ENCODE data around the gene TMEM120B. TPM values are rescaled to one million over a fixed set of nuclear protein-coding genes. Genes with fewer than 3 reads are reported as not detected.

Gene TMEM120B
- total and polyA plus RNA-seq, 2 of the 13 experiments (the other 11 are each of a cell fraction or from before 2014, with no cell fraction given) = 7.1 to 12.9 TPM

DNA sequence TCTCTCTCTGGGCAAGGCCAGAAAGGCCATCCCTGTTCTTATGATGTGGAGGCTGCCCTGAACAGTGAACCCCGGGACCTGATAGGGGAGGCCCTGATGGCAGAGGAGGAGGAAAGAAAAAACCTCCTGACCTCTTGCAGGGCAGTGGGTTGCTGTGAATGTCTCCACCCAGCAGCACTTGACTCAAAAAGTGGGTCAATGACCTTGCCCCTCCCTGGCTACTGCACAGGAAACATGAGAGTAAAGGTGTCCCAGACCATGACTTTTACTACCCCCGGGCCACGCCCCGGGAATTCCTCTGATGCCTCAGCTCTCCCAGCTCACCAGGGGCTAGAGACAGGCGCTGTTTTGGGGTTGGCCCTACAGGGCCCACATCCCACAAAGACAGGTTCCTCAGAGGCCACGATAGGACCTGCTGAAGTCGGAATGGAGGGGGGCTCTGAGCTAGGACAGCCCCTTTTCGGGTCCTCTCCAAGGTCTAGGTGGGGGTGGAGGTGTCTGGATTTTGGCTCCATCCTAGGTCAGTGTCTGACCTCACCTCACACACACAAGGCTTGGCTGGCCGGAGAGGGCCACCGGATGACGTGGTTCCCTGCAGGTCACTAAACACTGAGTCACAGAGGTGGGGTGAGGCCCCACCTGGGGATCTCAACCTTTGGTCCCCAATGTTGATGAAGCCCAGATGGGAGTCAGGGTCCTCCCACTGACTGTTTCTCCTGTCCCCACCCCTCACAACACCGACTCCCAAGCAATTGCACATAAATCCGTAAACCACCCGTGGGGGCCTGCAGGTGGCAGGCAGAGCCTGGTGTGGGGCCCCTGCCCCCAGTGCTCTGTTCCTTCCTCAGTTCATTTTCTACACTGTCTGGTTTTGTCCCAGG is 79.4 kb downstream of the TMEM120B start (continued):
- no peak for TF ChIP-seq TSC22D2 (CRISPR knock-in tag; IDR thresholded peaks at IDR 0.05; ENCODE audit: borderline replicate concordance)
- no peak for TF ChIP-seq FOXJ3 (CRISPR knock-in tag; IDR thresholded peaks at IDR 0.05; ENCODE audit: borderline replicate concordance)
- no peak for TF ChIP-seq MTA1 (CRISPR knock-in tag; IDR thresholded peaks at IDR 0.05; ENCODE audit: borderline replicate concordance)
- TF ChIP-seq ZMYM2 (CRISPR knock-in tag; IDR thresholded peaks at IDR 0.05) = no peak; the same call in 1 of the 2 replicates
- no peak for TF ChIP-seq MIER3 (CRISPR knock-in tag; IDR thresholded peaks at IDR 0.05; ENCODE audit: borderline replicate concordance)
- TF ChIP-seq BRD4 (CRISPR knock-in tag; IDR thresholded peaks at IDR 0.05) = no peak
- TF ChIP-seq HES4 (CRISPR knock-in tag; IDR thresholded peaks at IDR 0.05; ENCODE audit: borderline replicate concordance) = no peak
- no peak for TF ChIP-seq TCF7 (IDR thresholded peaks at IDR 0.05; ENCODE audit: low read depth)
- TF ChIP-seq ZNF629 (CRISPR knock-in tag; conservative IDR thresholded peaks at IDR 0.05) = no peak
- TF ChIP-seq FOXA1 (IDR thresholded peaks at IDR 0.05) = no peak
- TF ChIP-seq FOXA1 (CRISPR knock-in tag; IDR thresholded peaks at IDR 0.05) = no peak
- TF ChIP-seq ZNF256 (CRISPR knock-in tag; conservative IDR thresholded peaks at IDR 0.05) = no peak
- TF ChIP-seq ZNF10 (CRISPR knock-in tag; IDR thresholded peaks at IDR 0.05; ENCODE audit: borderline replicate concordance, low read depth) = no peak
- TF ChIP-seq ZNF232 (CRISPR knock-in tag; IDR thresholded peaks at IDR 0.05; ENCODE audit: borderline replicate concordance) = peak; percentile 14; the same call in 1 of the 2 replicates
- no peak for TF ChIP-seq HNRNPLL (IDR thresholded peaks at IDR 0.05; ENCODE audit: low read depth, low read length, poor library complexity, severe bottlenecking)
- no peak for TF ChIP-seq ZFYVE20 (CRISPR knock-in tag; IDR thresholded peaks at IDR 0.05; ENCODE audit: borderline replicate concordance, low read depth)
- TF ChIP-seq SAFB2 (CRISPR knock-in tag; IDR thresholded peaks at IDR 0.05; ENCODE audit: borderline replicate concordance, low read depth) = no peak
- TF ChIP-seq, protein P1, sequence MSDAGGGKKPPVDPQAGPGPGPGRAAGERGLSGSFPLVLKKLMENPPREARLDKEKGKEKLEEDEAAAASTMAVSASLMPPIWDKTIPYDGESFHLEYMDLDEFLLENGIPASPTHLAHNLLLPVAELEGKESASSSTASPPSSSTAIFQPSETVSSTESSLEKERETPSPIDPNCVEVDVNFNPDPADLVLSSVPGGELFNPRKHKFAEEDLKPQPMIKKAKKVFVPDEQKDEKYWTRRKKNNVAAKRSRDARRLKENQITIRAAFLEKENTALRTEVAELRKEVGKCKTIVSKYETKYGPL (CRISPR knock-in tag; IDR thresholded peaks at IDR 0.05) = no peak
- no peak for TF ChIP-seq ZNF879 (CRISPR knock-in tag; IDR thresholded peaks at IDR 0.05)
- TF ChIP-seq CHCHD3 (CRISPR knock-in tag; IDR thresholded peaks at IDR 0.05) = no peak
- no peak for TF ChIP-seq ZNF772 (CRISPR knock-in tag; IDR thresholded peaks at IDR 0.05)
- no peak for TF ChIP-seq ZNF430 (CRISPR knock-in tag; IDR thresholded peaks at IDR 0.05)
- TF ChIP-seq, protein P2, sequence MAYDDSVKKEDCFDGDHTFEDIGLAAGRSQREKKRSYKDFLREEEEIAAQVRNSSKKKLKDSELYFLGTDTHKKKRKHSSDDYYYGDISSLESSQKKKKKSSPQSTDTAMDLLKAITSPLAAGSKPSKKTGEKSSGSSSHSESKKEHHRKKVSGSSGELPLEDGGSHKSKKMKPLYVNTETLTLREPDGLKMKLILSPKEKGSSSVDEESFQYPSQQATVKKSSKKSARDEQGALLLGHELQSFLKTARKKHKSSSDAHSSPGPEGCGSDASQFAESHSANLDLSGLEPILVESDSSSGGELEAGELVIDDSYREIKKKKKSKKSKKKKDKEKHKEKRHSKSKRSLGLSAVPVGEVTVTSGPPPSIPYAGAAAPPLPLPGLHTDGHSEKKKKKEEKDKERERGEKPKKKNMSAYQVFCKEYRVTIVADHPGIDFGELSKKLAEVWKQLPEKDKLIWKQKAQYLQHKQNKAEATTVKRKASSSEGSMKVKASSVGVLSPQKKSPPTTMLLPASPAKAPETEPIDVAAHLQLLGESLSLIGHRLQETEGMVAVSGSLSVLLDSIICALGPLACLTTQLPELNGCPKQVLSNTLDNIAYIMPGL (CRISPR knock-in tag; IDR thresholded peaks at IDR 0.05; ENCODE audit: borderline replicate concordance in 1 of 2, low read depth in 1 of 2) = peak in 1 of 2 experiments; percentile 39; a peak in 2 of 4 replicates
- TF ChIP-seq ZNF569 (CRISPR knock-in tag; IDR thresholded peaks at IDR 0.05; ENCODE audit: borderline replicate concordance) = no peak
- TF ChIP-seq, protein P3, sequence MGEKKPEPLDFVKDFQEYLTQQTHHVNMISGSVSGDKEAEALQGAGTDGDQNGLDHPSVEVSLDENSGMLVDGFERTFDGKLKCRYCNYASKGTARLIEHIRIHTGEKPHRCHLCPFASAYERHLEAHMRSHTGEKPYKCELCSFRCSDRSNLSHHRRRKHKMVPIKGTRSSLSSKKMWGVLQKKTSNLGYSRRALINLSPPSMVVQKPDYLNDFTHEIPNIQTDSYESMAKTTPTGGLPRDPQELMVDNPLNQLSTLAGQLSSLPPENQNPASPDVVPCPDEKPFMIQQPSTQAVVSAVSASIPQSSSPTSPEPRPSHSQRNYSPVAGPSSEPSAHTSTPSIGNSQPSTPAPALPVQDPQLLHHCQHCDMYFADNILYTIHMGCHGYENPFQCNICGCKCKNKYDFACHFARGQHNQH (CRISPR knock-in tag; IDR thresholded peaks at IDR 0.05) = no peak
- TF ChIP-seq, protein P4, sequence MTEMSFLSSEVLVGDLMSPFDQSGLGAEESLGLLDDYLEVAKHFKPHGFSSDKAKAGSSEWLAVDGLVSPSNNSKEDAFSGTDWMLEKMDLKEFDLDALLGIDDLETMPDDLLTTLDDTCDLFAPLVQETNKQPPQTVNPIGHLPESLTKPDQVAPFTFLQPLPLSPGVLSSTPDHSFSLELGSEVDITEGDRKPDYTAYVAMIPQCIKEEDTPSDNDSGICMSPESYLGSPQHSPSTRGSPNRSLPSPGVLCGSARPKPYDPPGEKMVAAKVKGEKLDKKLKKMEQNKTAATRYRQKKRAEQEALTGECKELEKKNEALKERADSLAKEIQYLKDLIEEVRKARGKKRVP (CRISPR knock-in tag; IDR thresholded peaks at IDR 0.05) = no peak
